ELR (cell line): ENCODE data around the gene CDK5RAP1.

Experiments used
- DNase-seq: peaks from one replicate; pipeline ENCODE4 v3.0.0-alpha.2; 2015; ENCODE audit warnings: low read depth

CDK5RAP1 gene

GRCh38 chr20:33333616-33334015, 67.7 kb downstream of the CDK5RAP1 start:
- DNase-seq: no peak

DNA sequence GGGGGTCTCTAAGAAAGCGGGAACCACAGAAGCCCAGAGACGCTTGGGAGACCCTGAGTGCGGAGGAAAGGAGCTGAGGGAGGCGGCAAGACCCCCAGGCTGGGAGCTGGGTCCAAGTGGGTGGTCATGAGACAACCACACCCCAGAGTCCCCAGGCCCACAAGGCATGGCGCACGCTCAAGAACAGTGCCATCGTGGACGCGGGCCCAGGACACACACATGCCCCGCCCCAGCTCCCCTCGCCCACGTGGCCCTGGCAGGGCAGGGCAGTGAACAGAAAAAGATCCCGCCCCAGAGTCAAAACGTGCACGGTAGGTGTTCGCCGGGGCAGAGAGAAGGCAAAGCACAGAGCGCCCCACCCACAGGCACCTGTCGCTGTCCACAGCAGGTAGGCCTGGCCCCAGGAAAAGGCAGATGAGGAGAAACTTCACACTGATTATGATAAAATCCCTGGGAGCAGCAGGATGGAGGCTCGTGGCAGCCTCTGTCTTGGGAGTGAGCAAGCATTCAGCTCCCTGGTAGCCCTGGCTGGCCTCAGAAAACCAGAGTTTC, 68.3 kb downstream of the CDK5RAP1 start:
- no peak for DNase-seq

DNA sequence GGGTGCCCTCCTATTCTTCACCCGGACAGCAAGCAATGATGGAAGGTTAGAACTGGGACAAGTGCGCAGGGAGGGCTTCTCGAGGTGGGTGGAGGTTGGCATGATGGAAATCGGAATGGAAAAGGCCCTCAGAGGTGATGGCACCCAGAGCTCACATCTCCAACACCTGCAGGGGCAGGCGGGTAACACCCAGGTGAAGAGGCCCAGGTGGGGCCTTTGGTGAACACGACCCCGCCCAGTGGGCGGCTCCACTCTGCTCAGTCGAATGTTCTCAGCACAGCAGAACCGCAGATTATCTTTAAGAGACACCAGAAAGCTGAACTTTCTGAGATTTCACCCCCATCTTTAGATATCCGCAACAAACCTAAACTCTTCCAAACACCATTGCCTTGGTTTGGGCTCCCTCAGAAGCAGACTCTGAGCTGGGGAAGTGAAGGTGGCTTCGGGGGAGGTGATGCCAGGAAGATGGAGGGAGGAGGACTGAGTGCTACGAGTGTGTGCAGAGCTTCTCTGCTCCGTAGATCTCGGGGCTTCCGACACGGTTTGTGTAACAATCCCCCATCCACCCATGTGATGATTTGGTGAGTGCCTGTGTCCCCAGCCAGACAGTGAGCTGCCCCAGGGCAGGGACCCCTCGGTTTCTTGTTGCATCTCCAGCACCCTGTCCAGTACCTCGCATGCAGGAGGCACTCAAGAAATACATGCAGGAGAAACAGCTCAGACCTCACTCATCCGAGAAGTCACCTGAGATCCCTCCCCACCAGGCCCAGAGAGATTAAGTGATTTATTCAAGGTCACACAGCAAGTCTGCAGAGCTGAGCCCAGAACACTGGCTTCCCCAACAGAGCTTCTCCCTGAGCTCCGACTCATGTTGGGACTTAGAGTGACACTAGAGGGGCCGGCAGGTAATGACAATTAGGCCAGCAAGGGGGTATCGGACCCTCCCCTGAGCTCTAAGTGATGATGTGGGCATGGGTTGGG, 72.9 kb downstream of the CDK5RAP1 start:
- DNase-seq: no peak

DNA sequence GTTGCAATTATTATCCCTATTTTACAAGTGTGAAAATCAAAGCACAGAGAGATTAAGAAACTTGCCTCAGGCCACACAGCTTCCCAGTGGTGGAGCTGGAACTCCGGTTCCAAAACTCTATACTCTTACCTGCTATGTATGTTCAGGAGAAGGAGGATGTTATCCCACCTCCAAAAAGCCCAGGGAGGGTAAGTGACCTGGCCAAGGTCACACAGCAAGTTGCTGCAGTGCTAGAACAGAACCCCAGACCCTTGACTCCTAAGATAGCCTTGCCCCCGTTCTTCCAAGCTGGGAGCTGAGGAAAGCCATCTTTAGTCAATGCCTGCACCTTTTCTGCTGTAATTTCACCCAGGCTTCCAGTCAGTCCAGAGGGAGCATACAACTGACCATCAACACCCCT, 76.0 kb downstream of the CDK5RAP1 start:
- no peak for DNase-seq

- DNase-seq: no peak
Measured at GRCh38 chr20:33323236-33323635, 78.1 kb downstream of the CDK5RAP1 start.

GRCh38 chr20:33322456-33322855, 78.9 kb downstream of the CDK5RAP1 start:
- no peak for DNase-seq

- no peak for DNase-seq
Measured at GRCh38 chr20:33320006-33320405, 81.3 kb downstream of the CDK5RAP1 start.

GRCh38 chr20:33318096-33318429, 83.3 kb downstream of the CDK5RAP1 start:
- DNase-seq: no peak

- no peak for DNase-seq
Measured at GRCh38 chr20:33317424-33318095, 83.8 kb downstream of the CDK5RAP1 start.

DNA sequence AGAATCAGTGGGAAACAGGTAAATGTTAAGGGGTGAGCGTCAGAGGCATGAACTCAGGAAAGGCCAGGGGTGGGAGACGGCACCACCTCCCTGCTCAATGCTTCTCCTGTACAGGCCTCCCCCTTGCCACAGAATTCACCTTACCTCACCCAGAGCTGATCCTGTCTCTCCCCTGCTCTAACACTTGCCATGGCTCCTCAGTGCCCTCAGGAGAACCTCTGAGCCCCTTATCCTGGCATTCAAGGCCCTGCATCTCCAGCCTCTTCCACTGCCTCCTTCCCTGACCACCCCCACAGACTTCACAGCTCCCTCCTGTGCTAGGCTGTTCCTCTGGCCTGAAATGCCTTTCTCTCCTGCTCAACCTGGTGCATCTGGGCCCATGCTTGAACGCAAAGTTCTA, 84.4 kb downstream of the CDK5RAP1 start:
- DNase-seq: no peak

- DNase-seq: no peak
Measured at GRCh38 chr20:33316343-33316742, 85.0 kb downstream of the CDK5RAP1 start.

GRCh38 chr20:33313686-33314314, 87.5 kb downstream of the CDK5RAP1 start:
- no peak for DNase-seq

GRCh38 chr20:33312583-33312982, 88.7 kb downstream of the CDK5RAP1 start:
- no peak for DNase-seq

DNA sequence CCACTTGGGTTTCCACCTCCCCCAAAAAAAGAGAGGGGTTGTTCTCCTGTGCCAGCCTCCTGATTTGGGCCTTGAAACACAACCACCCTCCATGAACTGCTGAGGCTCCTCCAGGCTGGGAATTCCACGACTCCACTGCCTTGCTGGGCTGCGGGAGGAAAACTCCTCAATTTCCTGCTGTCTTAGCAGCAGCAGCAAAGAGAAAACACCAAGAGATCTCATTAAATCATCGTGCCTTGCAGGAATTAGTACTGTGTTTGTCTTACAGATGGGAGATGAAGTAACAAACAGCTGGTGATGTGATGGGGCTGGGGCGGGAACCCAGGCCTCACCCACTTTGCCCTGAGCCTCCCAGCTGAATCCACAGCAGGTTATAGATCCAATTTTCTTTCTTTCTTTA, 89.3 kb downstream of the CDK5RAP1 start:
- no peak for DNase-seq

GRCh38 chr20:33311011-33311410, 90.3 kb downstream of the CDK5RAP1 start:
- no peak for DNase-seq

DNA sequence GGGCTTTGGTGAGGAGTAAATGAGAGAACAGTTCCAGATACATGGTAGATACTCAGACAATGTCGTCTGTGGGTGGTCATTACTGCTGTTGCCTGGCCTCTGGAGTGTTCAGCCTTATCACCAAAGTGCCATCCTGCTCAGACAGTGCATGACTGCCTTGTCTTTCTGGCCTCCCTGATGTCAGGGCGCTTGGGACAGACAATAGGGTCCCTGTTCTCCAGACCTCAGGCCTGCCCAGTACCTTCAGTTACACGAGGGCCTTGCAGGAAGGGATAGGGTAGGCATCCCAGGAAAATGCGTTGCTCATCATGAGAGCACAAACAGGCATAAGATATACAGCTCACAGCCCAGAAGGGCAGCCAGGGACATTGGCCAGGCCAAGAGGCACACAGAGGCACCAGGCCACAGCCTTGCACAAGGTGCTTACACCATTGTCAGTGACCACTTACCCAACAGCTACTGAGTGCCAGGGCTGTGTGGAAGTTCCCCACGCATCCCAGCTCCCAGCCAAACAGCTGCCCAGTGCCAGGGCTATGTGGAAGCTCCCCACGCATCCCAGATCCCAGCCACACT, 90.9 kb downstream of the CDK5RAP1 start:
- DNase-seq: no peak

- no peak for DNase-seq
Measured at GRCh38 chr20:33309631-33310030, 91.7 kb downstream of the CDK5RAP1 start.
